ENCODE data around the gene DOCK3.
A peak's percentile ranks its signal among the peaks of the same experiment; 100 is the strongest.
"Not testable (repeated sequence)": the region's sequence is repeated elsewhere in the genome, so short reads cannot be mapped to it uniquely, and the experiment has no call there.

Gene DOCK3

DNA sequence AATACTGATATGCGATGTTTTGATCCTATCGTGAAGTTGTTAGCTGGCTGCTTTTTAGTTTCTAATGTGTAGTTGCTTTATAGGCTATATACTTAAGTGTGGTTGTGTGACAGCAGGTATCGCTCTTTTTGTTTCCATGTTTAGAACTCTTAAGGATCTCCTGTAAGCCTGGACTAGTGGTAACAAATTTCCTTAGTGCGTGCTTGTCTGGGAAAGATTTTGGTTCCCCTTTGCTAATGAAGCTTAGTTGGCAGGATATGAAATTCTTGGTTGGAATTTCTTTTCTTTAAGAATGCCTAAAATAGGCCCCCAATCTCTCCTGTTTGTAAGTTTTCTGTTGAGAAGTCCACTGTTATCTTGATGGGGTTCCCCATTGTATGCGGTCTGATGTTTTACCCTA is 173.6 kb downstream of the DOCK3 start:
- DNase-seq (no peak), ATAC-seq (no peak)
- Mint-ChIP-seq H3K4me1 (no peaks in the 10 kb centered on the region), H3K27me3 (no peaks in the 10 kb centered on the region), H3K4me3 (no peak overlapping the region), H3K27ac (no peak overlapping the region), H3K9me3 (peaks cover 9 to 10% of the 10 kb centered on the region in 2 donors)

DNA sequence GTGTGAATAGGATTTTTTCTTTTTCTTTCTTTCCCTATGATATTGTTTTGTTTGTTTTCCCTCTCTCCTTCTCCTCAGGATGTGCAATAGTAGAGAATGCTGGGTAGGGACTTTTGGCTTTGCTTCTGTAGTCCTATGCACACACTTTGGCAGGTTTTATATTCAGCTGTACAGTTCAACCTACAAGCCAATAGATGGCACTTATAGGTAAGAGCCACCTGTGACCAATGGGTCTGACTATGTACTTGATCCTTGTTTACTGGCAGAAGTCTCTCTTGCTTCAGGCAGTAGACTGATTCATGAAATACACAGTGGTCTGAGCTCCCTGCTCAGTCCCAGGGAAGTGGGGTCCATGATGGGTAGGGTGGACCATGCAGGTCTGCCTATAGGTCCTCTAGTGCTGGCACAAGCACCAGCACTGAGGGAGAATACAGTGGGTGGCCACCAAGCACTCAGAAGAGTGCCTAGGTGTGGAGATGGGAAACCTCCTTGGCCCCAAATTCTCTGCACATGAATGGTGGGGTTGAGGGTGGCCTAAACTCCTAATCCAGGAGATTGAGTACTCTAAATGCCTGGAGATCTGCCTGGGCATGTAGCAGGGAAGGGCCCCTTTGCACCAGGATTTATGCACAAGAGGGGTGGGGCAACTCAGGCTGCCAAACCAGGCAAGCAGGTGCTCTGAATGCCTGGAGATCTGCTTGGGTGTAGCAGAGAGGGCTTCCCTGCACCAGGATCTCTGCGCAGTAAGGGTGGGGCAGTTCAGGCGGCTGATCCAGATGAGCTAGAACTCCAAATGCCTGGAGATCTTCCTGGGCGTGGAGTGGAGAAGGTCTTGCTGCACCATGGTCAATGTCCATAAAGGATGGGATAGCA is 176.1 kb downstream of the DOCK3 start:
- peak overlapping the region in 1 of 2 donors; percentile 64 for H3K27ac Mint-ChIP-seq
- ATAC-seq (no peak), DNase-seq (no peak)
- no peaks in the 10 kb centered on the region for H3K4me1 Mint-ChIP-seq
- no peaks in the 10 kb centered on the region for H3K27me3 Mint-ChIP-seq
- no peak overlapping the region for H3K4me3 Mint-ChIP-seq
- peaks cover 10 to 14% of the 10 kb centered on the region in 2 donors for H3K9me3 Mint-ChIP-seq

DNA sequence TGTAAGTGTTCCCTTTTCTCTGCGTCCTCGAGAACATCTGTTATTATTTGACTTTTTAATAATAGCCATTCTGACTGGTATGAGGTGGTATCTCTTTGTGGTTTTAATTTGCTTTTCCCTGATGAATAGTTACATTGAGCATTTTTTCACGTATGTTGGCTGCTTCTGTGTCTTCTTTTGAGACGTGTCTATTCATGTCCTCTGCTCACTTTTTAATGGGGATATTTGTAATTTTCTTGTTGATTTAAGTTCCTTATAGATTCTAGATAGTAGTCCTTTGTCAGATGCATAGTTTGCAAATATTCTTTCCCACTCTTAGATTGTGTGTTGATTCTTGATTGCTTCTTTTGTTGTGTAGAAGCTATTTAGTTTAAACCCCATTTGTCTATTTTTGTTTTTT is 179.2 kb downstream of the DOCK3 start:
- ATAC-seq: no peak
- H3K27me3 Mint-ChIP-seq: no peaks in the 10 kb centered on the region
- H3K4me3 Mint-ChIP-seq: no peak overlapping the region
- no peak overlapping the region for H3K27ac Mint-ChIP-seq
- no peaks in the 10 kb centered on the region for H3K4me1 Mint-ChIP-seq
- H3K9me3 Mint-ChIP-seq: peaks cover 0 to 5% of the 10 kb centered on the region in 2 donors
- no peak for DNase-seq

DNA sequence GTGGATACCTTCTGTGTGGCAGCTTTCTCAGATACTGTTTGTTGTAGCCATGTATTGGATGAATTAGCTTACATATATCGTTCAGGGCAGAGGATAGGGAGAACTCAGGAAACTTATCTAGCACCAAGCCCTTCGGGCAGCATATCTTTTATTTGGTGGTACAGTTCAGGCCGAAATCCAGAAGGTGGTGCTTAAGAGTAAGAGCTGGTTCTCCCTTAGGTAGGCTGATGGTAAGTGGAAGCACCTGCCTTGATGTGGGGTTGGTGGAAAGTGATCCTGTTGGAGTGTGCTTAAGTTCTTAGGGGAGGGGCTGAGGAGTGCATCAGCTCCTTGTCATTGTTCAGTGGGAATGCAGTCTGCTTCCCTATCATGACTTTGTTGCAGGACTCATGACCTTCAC is 187.5 kb downstream of the DOCK3 start:
- Mint-ChIP-seq H3K4me3 (no peak overlapping the region), H3K4me1 (no peaks in the 10 kb centered on the region), H3K27me3 (no peaks in the 10 kb centered on the region), H3K9me3 (peaks cover 0 to 6% of the 10 kb centered on the region in 2 donors), H3K27ac (no peak overlapping the region)
- DNase-seq (no peak), ATAC-seq (no peak)

DNA sequence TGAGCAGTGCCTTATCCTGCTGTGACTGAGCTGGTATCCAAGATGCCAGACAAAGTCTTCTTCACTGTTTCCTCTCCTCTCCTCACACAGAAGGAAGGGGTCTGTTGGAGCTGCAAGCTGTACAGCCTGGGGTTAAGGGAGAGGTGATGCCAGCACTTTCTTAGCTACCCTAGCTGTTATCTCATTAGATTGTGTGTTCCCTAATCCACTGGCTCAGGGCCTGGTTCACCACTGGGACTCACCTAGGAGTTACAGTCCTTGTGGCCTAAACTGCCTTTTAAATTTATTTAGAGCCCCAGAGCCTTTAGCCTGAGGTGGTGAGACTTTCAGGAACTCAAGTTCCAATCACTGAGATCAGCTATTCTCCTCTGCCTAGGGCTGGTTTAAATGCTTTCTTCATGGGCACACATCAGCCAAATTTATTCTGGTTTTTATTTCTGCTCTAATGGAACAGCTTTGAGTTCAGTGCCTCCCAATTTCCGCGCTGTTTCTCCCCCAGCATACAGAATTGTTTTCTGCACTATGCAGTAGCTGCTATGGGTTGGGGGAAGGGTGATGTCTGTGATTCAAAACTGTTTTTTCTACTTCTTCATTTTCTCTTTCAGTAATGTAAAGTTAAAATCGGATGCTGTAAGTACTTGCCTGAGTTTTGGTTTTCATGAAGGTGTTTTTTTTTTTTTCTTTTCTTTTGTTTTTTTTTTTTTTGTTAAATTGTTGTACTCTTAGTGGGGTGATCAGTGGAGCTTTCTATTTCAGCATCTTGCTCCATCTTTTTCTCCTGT is 198.8 kb downstream of the DOCK3 start:
- H3K27me3 Mint-ChIP-seq: peaks cover 32% of the 10 kb centered on the region
- DNase-seq: no peak
- H3K4me3 Mint-ChIP-seq: no peak overlapping the region
- H3K9me3 Mint-ChIP-seq: peaks cover 13 to 14% of the 10 kb centered on the region in 2 donors
- H3K4me1 Mint-ChIP-seq: no peaks in the 10 kb centered on the region
- no peak overlapping the region for H3K27ac Mint-ChIP-seq
- no peak for ATAC-seq

DNA sequence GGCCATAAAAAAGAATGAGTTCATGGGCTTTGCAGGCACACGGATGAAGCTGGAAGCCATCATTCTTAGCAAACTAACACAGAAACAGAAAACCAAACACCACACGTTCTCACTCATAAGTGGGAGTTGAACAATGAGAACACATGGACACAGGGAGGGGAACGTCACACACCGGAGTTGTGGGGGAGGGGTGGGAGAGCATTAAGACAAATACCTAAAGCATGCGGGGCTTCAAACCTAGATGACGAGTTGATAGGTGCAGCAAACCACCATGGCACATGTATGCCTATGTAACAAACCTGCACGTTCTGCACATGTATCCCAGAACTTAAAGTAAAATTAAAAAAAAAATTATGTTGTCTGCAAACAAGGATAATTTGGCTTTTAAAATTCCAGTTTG is 200.1 kb downstream of the DOCK3 start:
- not testable (repeated sequence) for DNase-seq, H3K27ac Mint-ChIP-seq, ATAC-seq, H3K4me1 Mint-ChIP-seq, H3K4me3 Mint-ChIP-seq
- Mint-ChIP-seq H3K9me3 (peaks cover 13 to 14% of the 10 kb centered on the region in 2 donors), H3K27me3 (peaks cover 33% of the 10 kb centered on the region)

DNA sequence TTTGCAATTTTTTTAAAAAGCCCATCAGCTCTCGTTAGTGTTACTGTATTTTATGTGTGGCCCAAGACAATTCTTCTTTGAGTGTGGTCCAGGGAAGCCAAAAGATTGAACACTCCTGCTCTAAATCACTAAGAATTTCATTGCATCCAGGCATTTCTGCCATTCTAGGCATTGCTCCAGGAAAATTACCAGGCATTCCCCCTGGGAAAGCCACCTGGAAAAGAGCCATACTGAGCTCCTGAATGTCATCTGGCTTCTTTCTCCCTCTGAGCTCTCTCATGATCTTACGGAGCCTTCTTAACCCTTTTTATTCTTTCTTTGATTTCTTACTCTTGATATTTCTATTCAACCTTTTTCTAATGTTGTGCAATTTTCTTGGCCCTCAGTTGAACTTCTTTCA is 202.2 kb downstream of the DOCK3 start:
- no peaks in the 10 kb centered on the region for H3K4me1 Mint-ChIP-seq
- DNase-seq (no peak), ATAC-seq (no peak)
- no peak overlapping the region for H3K4me3 Mint-ChIP-seq
- no peak overlapping the region for H3K27ac Mint-ChIP-seq
- H3K27me3 Mint-ChIP-seq: peaks cover 18% of the 10 kb centered on the region
- peaks cover 5 to 7% of the 10 kb centered on the region in 2 donors for H3K9me3 Mint-ChIP-seq

DNA sequence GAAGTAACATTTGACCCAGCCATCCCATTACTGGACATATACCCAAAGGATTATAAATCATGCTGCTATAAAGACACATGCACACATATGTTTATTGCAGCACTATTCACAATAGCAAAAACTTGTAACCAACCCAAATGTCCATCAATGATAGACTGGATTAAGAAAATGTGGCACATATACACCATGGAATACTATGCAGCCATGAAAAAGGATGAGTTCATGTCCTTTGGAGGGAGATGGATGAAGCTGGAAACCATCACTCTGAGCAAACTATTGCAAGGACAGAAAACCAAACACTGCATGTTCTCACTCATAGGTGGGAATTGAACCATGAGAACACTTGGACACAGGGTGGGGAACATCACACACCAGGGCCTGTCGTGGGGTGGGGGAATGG is 208.0 kb downstream of the DOCK3 start:
- H3K4me3 Mint-ChIP-seq, ATAC-seq, H3K9me3 Mint-ChIP-seq, H3K27ac Mint-ChIP-seq, H3K4me1 Mint-ChIP-seq, DNase-seq: not testable (repeated sequence)
- peaks cover 16% of the 10 kb centered on the region for H3K27me3 Mint-ChIP-seq

DNA sequence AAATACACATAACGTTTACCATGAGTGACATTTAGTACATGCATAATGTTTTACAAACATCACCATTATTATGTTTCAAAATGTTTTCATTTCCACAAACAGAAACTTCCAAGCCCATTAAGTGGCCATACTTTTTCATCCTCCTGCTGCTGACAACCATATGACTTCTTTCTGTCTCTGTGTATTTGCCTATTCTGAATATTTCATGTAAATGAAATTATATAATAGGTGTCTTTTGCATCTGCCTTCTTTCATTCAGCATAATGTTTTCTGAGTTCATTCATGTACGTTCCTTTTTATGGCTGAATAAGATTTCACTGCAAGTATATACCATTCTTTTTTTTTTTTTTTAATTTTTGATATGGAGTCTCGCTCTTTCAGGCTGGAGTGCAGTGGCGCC is 209.0 kb downstream of the DOCK3 start:
- no peak for DNase-seq
- no peak overlapping the region for H3K4me3 Mint-ChIP-seq
- peaks cover 7% of the 10 kb centered on the region for H3K27me3 Mint-ChIP-seq
- no peaks in the 10 kb centered on the region for H3K4me1 Mint-ChIP-seq
- H3K9me3 Mint-ChIP-seq: no peaks in the 10 kb centered on the region
- no peak for ATAC-seq
- no peak overlapping the region for H3K27ac Mint-ChIP-seq

DNA sequence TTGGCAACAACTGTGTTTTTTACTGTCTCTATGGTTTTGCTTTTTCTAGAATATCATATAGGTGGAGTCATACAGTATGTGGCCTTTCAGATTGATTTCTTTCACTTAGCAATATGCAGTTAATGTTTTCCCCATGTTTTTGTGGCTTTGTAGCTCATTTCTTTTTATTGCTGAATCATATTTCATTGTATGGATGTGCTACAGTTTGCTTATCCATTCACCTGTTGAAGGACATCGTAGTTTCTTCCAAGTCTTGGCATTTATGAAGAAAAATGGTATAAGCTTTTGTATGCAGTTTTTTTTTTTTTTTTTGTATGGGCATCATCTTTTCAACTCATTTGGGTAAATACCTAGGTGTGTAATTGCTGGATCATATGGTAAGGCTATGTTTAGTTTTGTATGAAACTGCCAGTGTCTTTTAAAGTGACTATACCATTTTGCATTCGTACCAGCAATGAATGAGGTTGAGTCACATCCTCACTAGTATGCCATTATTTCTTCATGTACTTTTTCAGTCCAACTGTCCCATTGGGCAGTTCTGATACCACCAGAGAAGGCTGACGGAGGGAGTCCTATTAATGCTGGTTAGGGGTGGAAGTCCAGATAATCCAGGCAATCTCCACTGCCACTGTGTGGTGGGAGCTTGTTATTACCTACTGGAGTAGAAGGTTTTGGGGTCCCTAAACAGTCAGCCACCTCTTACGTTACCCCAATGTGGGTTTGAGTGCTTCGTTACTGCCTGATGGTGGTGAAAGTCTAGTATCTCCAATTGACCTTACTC is 210.5 kb downstream of the DOCK3 start:
- no peak for ATAC-seq
- no peaks in the 10 kb centered on the region for H3K9me3 Mint-ChIP-seq
- H3K4me1 Mint-ChIP-seq: no peaks in the 10 kb centered on the region
- no peak for DNase-seq
- no peak overlapping the region for H3K4me3 Mint-ChIP-seq
- peaks cover 7% of the 10 kb centered on the region for H3K27me3 Mint-ChIP-seq
- no peak overlapping the region for H3K27ac Mint-ChIP-seq

DNA sequence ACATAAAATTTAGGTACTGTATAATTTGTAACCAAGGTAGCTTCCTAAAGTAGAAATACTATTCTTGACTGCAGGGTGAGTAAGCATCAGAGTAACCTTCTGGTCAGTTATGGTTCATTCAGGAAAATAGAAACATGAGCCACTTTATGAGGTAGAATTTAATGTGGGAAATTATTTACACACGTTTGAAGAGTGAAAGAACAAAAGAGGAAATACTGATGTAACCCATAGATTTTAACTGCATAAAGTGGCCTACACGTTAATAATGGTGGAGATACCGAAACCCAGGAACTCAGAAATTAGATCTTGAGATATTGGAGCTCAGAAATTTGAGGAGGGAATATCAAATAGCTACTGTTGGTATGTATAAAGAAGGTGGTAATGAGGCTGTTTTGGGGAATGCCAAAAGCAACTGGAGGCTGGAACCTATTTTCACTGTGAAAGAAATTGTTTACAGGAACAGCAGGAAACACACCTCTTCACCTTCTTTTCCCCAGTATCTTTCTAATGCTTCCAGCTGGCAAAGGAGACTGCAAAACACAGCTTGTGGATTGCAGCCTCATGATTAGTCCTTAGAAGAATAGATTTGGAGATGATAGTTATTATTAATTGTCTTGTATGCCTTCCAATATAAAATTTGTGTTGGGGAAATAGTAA is 216.1 kb downstream of the DOCK3 start:
- H3K4me1 Mint-ChIP-seq: no peaks in the 10 kb centered on the region
- H3K9me3 Mint-ChIP-seq: peaks cover 14 to 19% of the 10 kb centered on the region in 2 donors
- no peak overlapping the region for H3K27ac Mint-ChIP-seq

DNA sequence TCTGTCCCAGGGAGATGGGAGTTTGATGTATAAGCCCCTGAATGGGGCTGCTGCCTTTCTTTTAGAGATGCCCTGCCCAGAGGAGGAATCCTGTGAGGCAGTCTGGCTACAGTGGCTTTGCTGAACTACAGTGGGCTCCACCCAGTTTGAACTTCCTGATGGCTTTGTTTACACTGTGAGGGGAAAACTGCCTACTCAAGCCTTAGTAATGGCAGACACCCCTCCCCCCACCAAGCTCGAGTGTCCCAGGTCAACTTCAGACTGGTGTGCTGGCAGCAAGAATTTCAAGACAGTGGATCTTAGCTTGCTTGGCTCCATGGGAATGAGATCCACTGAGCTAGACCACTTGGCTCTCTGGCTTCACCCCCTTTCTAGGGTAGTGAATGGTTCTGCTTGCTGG is 226.4 kb downstream of the DOCK3 start:
- not testable (repeated sequence) for H3K4me1 Mint-ChIP-seq, H3K27ac Mint-ChIP-seq, ATAC-seq, DNase-seq, H3K9me3 Mint-ChIP-seq, H3K4me3 Mint-ChIP-seq
- peaks cover 11% of the 10 kb centered on the region for H3K27me3 Mint-ChIP-seq

More for the DNA sequence above, 216.1 kb downstream of the DOCK3 start:
- DNase-seq (no peak), ATAC-seq (no peak)
- Mint-ChIP-seq H3K4me3 (no peak overlapping the region), H3K27me3 (peaks cover 7% of the 10 kb centered on the region)

DNA sequence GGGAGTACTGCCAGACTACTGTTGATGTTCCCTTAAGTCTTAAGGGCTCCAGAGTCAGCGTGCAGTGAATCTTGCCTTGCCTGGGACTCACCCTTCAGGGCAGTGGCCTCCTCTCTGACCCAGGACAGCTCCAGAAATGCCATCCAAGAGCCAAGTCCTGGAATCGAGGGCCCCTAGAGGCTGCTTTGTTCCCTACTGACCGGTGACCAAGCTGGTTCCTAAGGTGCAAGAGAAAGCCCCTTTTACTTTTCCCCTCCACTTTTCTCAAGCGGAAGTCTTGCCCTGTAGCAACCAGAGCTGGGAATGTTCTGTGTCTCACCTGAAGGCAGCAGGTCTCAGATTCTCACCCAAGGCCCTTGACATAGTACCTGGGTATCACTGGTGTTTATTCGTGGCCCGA is 238.0 kb downstream of the DOCK3 start:
- no peak for ATAC-seq
- DNase-seq: no peak
- Mint-ChIP-seq H3K27ac (no peak overlapping the region), H3K4me1 (no peaks in the 10 kb centered on the region), H3K27me3 (peaks cover 24% of the 10 kb centered on the region), H3K9me3 (peaks cover 5 to 11% of the 10 kb centered on the region in 2 donors), H3K4me3 (no peak overlapping the region)

DNA sequence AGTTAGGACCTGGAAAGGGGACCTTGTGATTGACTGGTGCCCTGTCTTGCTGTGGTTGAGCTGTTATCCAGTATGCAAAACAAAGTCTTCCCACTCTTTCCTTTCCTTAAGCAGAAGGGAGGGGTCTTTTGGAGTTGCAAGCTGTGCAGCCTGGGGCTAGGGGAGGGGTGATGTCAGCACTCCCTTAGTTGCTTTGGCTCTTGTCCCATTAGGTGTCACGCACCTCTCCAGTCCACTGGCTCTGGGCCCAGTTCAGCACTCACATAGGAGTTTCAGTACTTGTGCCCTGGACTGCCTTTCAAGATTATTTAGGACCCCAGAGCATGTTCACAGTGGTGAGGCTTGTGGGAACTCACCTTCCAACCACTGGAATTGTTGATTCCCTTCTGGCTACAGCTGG is 238.5 kb downstream of the DOCK3 start:
- Mint-ChIP-seq H3K27me3 (peaks cover 24% of the 10 kb centered on the region), H3K9me3 (peaks cover 1 to 6% of the 10 kb centered on the region in 2 donors), H3K4me3 (no peak overlapping the region), H3K4me1 (no peaks in the 10 kb centered on the region), H3K27ac (no peak overlapping the region)
- no peak for ATAC-seq
- no peak for DNase-seq

DNA sequence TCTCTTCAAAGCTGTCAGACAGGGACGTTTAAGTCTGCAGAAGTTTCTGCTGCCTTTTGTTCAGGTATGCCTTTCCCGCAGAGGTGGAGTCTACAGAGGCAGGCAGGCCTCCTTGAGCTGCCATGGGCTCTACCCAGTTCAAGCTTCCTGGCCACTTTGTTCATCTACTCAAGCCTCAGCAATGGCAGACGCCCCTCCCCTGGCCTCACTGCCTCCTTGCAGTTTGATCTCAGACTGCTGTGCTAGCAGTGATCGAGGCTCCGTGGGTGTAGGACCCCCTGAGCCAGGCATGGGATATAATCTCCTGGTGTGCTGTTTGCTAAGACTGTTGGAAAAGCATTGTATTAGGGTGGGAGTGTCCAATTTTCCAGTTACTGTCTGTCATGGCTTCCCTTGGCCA is 247.3 kb downstream of the DOCK3 start:
- not testable (repeated sequence) for H3K4me3 Mint-ChIP-seq, DNase-seq, H3K4me1 Mint-ChIP-seq, H3K27me3 Mint-ChIP-seq, H3K27ac Mint-ChIP-seq, ATAC-seq
- H3K9me3 Mint-ChIP-seq: peaks cover 0 to 11% of the 10 kb centered on the region in 2 donors
